HCT116 (cell line): ENCODE measurements around the gene CRYBG3. TPM values are rescaled to one million over a fixed set of nuclear protein-coding genes. Genes with fewer than 3 reads are reported as not detected.

Source experiments
- ATAC-seq: fragments of 200-7000 bp; cut with Tn5 transposase; 2 replicates; pipeline ENCODE4 v1.9.1; 2020; ENCODE audit warnings: mild to moderate bottlenecking, moderate library complexity
- BruUV-seq: library from RNA; stranded (reverse); fragments of 400-500 nt; replicated peaks from 2 replicates; lab custom pipeline; 2021; lab: Mats Ljungman, UMichigan
- CTCF ChIA-PET: fragments of 300-600 bp; sonication (Branson Sonifier 250); formaldehyde crosslinking; loops from one replicate; lab custom pipeline; 2021; ENCODE audit warnings: antibody characterized with exemption; lab: Charles Lee
- POLR2A ChIA-PET: fragments of 300-600, 350-600 bp; sonication (Branson Sonifier 250); formaldehyde crosslinking; loops from one replicate; lab custom pipeline; 2021; ENCODE audit warnings: antibody characterized with exemption; lab: Charles Lee
- RAD21 ChIA-PET, 2 experiments: fragments of 300-600 bp; sonication (Branson Sonifier 250); formaldehyde crosslinking; loops; one replicate each; lab custom pipeline; 2023; ENCODE audit warnings: low total read pairs in 2 of 2; ENCODE audit not compliant: uncharacterized antibody in 2 of 2, unreplicated experiment in 2 of 2, low non-redundant PET in 1 of 2; lab: Charles Lee
- DNase-seq: peaks from one replicate; pipeline ENCODE4 v3.0.0-alpha.2; 2010; ENCODE audit warnings: low read depth, low spot score
- H2AFZ ChIP-seq: fragments of 200-600 bp; shearing (Covaris generic), sonication (generic); 2 replicates; pipeline ENCODE4 v1.6.1; 2017; ENCODE audit warnings: low read depth, mixed run types, mixed read lengths, antibody characterized with exemption, low read length; ENCODE audit not compliant: poor library complexity, severe bottlenecking
- H3K27ac ChIP-seq: 2 replicates; pipeline ENCODE4 v1.5.1; 2012; ENCODE audit warnings: low read depth, low read length
- H3K27me3 ChIP-seq: fragments of 200-600 bp; sonication (generic); 2 replicates; pipeline ENCODE4 v1.6.1; 2016; ENCODE audit warnings: mixed run types, low read length, mixed read lengths; ENCODE audit not compliant: insufficient read depth
- H3K36me3 ChIP-seq, 2 experiments: fragments of 200-500 bp in 1 of 2; fragments of 200-600 bp in 1 of 2; sonication (Bioruptor generic) in 1 of 2; sonication (generic) in 1 of 2; 2 replicates each; pipeline versions ENCODE4 v1.5.1 to v1.6.1; 2014 to 2016; ENCODE audit warnings: low read length in 2 of 2, inconsistent platforms in 1 of 2, mixed read lengths in 1 of 2, mixed run types in 1 of 2; ENCODE audit not compliant: insufficient read depth in 2 of 2, control insufficient read depth in 1 of 2
- H3K4me1 ChIP-seq, 2 experiments: fragments of 200-600 bp in 1 of 2; sonication (generic) in 1 of 2; 2 replicates each; pipeline versions ENCODE4 v1.5.1 to v1.6.1; 2012 to 2017; ENCODE audit warnings: low read length in 2 of 2, inconsistent platforms in 1 of 2, mild to moderate bottlenecking in 1 of 2, mixed read lengths in 1 of 2, mixed run types in 1 of 2, moderate library complexity in 1 of 2; ENCODE audit not compliant: insufficient read depth in 2 of 2, control insufficient read depth in 1 of 2
- H3K4me2 ChIP-seq: fragments of 200-600 bp; sonication (generic); 2 replicates; pipeline ENCODE4 v1.6.1; 2017; ENCODE audit warnings: mixed run types, low read length, mixed read lengths
- H3K4me3 ChIP-seq, 2 experiments: fragments of 200-600 bp in 1 of 2; sonication (generic) in 1 of 2; replicated peaks in 1 of 2; 2 replicates each; pipeline ENCODE4 v1.5.1; 2011 to 2016; ENCODE audit warnings: low read length in 2 of 2, control low read depth in 1 of 2, low read depth in 1 of 2, mild to moderate bottlenecking in 1 of 2, mixed read lengths in 1 of 2, mixed run types in 1 of 2
- H3K79me2 ChIP-seq: fragments of 200-600 bp; sonication (generic); 2 replicates; pipeline ENCODE4 v1.6.1; 2017; ENCODE audit warnings: mild to moderate bottlenecking, mixed run types, low read length, moderate library complexity, mixed read lengths; ENCODE audit not compliant: insufficient read depth
- H3K9ac ChIP-seq: fragments of 200-600 bp; sonication (generic); 2 replicates; pipeline ENCODE4 v1.6.1; 2016; ENCODE audit warnings: low read length, mixed read lengths
- H3K9me2 ChIP-seq: fragments of 200-600 bp; sonication (generic), shearing (Covaris generic); 2 replicates; pipeline ENCODE4 v1.6.1; 2017; ENCODE audit warnings: mixed run types, mild to moderate bottlenecking, moderate library complexity; ENCODE audit not compliant: insufficient read depth
- H3K9me3 ChIP-seq, 2 experiments: fragments of 200-500 bp in 1 of 2; fragments of 200-600 bp in 1 of 2; sonication (Bioruptor generic) in 1 of 2; sonication (generic) in 1 of 2; 2 replicates each; pipeline ENCODE4 v1.6.1; 2014 to 2017; ENCODE audit warnings: low read length in 2 of 2, mixed read lengths in 2 of 2, inconsistent platforms in 1 of 2, low read depth in 1 of 2, mild to moderate bottlenecking in 1 of 2, mixed run types in 1 of 2, moderate library complexity in 1 of 2; ENCODE audit not compliant: control insufficient read depth in 1 of 2, insufficient read depth in 1 of 2
- H4K20me1 ChIP-seq: fragments of 200-600 bp; sonication (generic), shearing (Covaris generic); 2 replicates; pipeline ENCODE4 v1.6.1; 2017; ENCODE audit warnings: mixed run types, mild to moderate bottlenecking, moderate library complexity; ENCODE audit not compliant: insufficient read depth
- ATF3 ChIP-seq: IDR thresholded peaks from 2 replicates; pipeline ENCODE4 v1.6.1; 2012
- CBX3 ChIP-seq: IDR thresholded peaks from 2 replicates; pipeline ENCODE4 v1.6.1; 2012; ENCODE audit warnings: low read depth
- CTCF ChIP-seq, 3 experiments: fragments of 200-600 bp in 1 of 3; sonication (generic) in 1 of 3; IDR thresholded peaks in 2 of 3; conservative IDR thresholded peaks in 1 of 3; 2 replicates each; pipeline ENCODE4 v1.5.1; 2012 to 2017; ENCODE audit warnings: low read depth in 2 of 3, low read length in 2 of 3, antibody characterized with exemption in 1 of 3, borderline replicate concordance in 1 of 3, control low read depth in 1 of 3, mild to moderate bottlenecking in 1 of 3, mixed read lengths in 1 of 3, mixed run types in 1 of 3, moderate library complexity in 1 of 3; ENCODE audit not compliant: insufficient read depth in 1 of 3
- EGR1 ChIP-seq: IDR thresholded peaks from 2 replicates; pipeline ENCODE4 v1.6.1; 2012; ENCODE audit warnings: low read depth
- ELF1 ChIP-seq: IDR thresholded peaks from 2 replicates; pipeline ENCODE4 v1.6.1; 2012; ENCODE audit warnings: low read depth, borderline replicate concordance
- EZH2 ChIP-seq: fragments of 200-600 bp; sonication (generic); IDR thresholded peaks from 2 replicates; pipeline ENCODE4 v1.6.1; 2017; ENCODE audit warnings: antibody characterized with exemption, mixed run types
- EZH2phosphoT487 ChIP-seq: fragments of 200-600 bp; IDR thresholded peaks from 2 replicates; pipeline ENCODE4 v1.6.1; 2018; ENCODE audit warnings: antibody characterized with exemption, borderline replicate concordance
- FOSL1 ChIP-seq: IDR thresholded peaks from 2 replicates; pipeline ENCODE4 v1.6.1; 2012; ENCODE audit warnings: low read depth
- JUND ChIP-seq: IDR thresholded peaks from 2 replicates; pipeline ENCODE4 v1.6.1; 2012
- MAX ChIP-seq: IDR thresholded peaks from 2 replicates; pipeline ENCODE4 v1.6.1; 2012
- POLR2A ChIP-seq: IDR thresholded peaks from 2 replicates; pipeline ENCODE4 v1.7.0; 2011; ENCODE audit warnings: borderline replicate concordance; ENCODE audit not compliant: insufficient read depth, insufficient read length; ENCODE audit errors: extremely low read depth
- POLR2AphosphoS5 ChIP-seq: IDR thresholded peaks from 2 replicates; pipeline ENCODE4 v1.6.1; 2011; ENCODE audit warnings: mild to moderate bottlenecking, low read depth, low read length, moderate library complexity
- REST ChIP-seq: IDR thresholded peaks from 2 replicates; pipeline ENCODE4 v1.6.1; 2012; ENCODE audit warnings: low read depth
- SIN3A ChIP-seq: IDR thresholded peaks from 2 replicates; pipeline ENCODE4 v1.6.1; 2012; ENCODE audit warnings: low read depth
- SRF ChIP-seq: IDR thresholded peaks from 2 replicates; pipeline ENCODE4 v1.6.1; 2012; ENCODE audit warnings: low read depth
- TCF7L2 ChIP-seq: IDR thresholded peaks from 2 replicates; pipeline ENCODE4 v1.7.0; 2011; ENCODE audit warnings: borderline replicate concordance, inconsistent platforms; ENCODE audit not compliant: insufficient read depth, insufficient read length; ENCODE audit errors: extremely low read depth
- ZFX ChIP-seq: fragments of 450-650 bp; IDR thresholded peaks from 2 replicates; pipeline ENCODE4 v1.6.1; 2017
- ZNF274 ChIP-seq: fragments of 200-500 bp; sonication (Bioruptor generic); IDR thresholded peaks from 2 replicates; pipeline ENCODE4 v1.6.1; 2014; ENCODE audit warnings: mild to moderate bottlenecking, low read depth, low read length, inconsistent platforms
- intact Hi-C: fragments of 100-400 bp; cut with micrococcal nuclease; formaldehyde crosslinking; loops from 2 replicates; pipeline ENCODE4 v1.10.0; 2022
- total RNA-seq: library from RNA; stranded (reverse); gene quantifications from one replicate; pipeline ENCODE4 v1.2.1, GENCODE V29; 2021; ENCODE audit not compliant: unreplicated experiment

The CRYBG3 gene
- total RNA-seq, 1 experiment from 2014 or later, result 7.5 TPM

- TF ChIP-seq CTCF (IDR thresholded peaks at IDR 0.05 in 2 of 3, conservative IDR thresholded peaks at IDR 0.05 in 1 of 3; ENCODE audit: borderline replicate concordance in 1 of 3, insufficient read depth in 1 of 3, low read depth in 2 of 3, low read length in 2 of 3) (no peak), EGR1 (no peak), EZH2phosphoT487 (no peak), EZH2 (no peak), CBX3 (no peak), POLR2AphosphoS5 (no peak)
These were observed 165.5 kb downstream of the CRYBG3 start (continued) for GRCh38 chr3:97987306-97987705.

DNA sequence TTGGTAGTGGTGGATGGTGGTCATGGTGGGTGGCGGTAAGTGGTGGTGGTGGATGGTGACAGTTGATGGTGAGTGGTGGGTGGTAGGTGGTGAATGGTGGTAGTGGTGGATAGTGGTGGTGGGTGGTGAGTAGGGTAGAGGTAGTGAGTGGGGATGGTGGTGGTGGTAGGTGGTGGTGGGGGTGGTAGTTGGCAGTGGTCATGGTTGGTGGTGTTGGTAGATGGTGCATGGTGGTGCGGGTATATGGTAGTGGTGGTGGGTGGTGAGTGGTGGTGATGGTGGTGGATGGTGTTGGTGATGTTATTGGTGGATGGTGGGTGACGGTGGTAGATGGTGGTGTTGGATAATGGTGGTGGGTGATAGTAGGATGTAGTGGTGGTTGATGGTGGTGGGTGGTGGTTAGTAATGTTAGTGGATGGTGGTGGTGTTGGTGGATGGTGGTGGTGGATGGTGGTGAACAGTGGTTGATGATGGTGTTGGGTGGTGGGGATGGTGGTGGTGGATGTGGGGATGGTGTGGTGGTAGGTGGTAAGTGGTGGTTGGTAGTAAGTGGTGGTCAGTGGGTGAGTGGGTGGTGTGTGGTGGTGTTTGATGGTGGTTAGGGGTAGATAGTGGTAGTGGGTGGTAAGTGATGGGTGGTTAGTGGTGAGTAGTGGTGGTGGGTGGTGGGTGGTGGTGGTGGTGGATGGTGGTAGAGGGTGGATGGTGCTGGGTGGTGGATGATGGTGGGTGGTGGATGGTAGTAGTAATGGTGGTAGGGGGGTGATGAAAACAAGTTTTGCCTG is 167.2 kb downstream of the CRYBG3 start:
- H3K36me3 ChIP-seq, result no peaks in the 10 kb centered on the region
- no peaks in the 10 kb centered on the region for H3K9me3 ChIP-seq
- ChIA-PET CTCF (no interaction called here), RAD21 (no interaction called here), POLR2A (no interaction called here)
- H3K27me3 ChIP-seq, result no peaks in the 10 kb centered on the region
- no peak overlapping the region for H2AFZ ChIP-seq
- no TSS peak for BruUV-seq
- H3K4me2 ChIP-seq, result no peak overlapping the region
- H3K9me2 ChIP-seq, result no peaks in the 10 kb centered on the region
- no peak overlapping the region for H3K9ac ChIP-seq
- no peaks in the 10 kb centered on the region for H3K4me1 ChIP-seq
- H3K27ac ChIP-seq, result no peak overlapping the region
- H3K4me3 ChIP-seq, result no peak overlapping the region
- DNase-seq (no peak), ATAC-seq (no peak)
- no peaks in the 10 kb centered on the region for H4K20me1 ChIP-seq
- intact Hi-C loops, result no loop called here
- H3K79me2 ChIP-seq, result no peaks in the 10 kb centered on the region
- no peak for TF ChIP-seq ELF1
- no peak for TF ChIP-seq SIN3A
- TF ChIP-seq MAX, result no peak
- TF ChIP-seq EGR1, result no peak
- TF ChIP-seq CBX3, result no peak
- TF ChIP-seq JUND, result no peak
- TF ChIP-seq ZNF274, result no peak
- TF ChIP-seq POLR2AphosphoS5, result no peak
- TF ChIP-seq REST, result no peak
- no peak for TF ChIP-seq FOSL1
- TF ChIP-seq EZH2, result no peak
- TF ChIP-seq ATF3, result no peak
- TF ChIP-seq TCF7L2, result no peak
- TF ChIP-seq SRF, result no peak
- TF ChIP-seq ZFX, result no peak
- TF ChIP-seq EZH2phosphoT487, result no peak
- no peak for TF ChIP-seq POLR2A
